SK-N-SH (cell line): ENCODE measurements around the gene BIRC3. TPM values are rescaled to one million over a fixed set of nuclear protein-coding genes. Genes with fewer than 3 reads are reported as not detected.

ENCODE experiments used
- CTCF ChIA-PET: fragments of 300-600, 350-600 bp; formaldehyde crosslinking; extraction: SDS; loops from one replicate; lab custom pipeline; 2021; lab: Yijun Ruan, JAX
- POLR2A ChIA-PET: fragments of 350-600 bp; sonication (Branson Sonifier 250); formaldehyde crosslinking; extraction: SDS; loops from one replicate; lab custom pipeline; 2020; ENCODE audit warnings: antibody characterized with exemption, inconsistent platforms; lab: Yijun Ruan, JAX
- DNase-seq: peaks from one replicate; pipeline ENCODE4 v3.0.0; 2012
- H2AFZ ChIP-seq: fragments of 200-600 bp; sonication (generic); 2 replicates; pipeline ENCODE4 v1.8.1; 2016; ENCODE audit warnings: antibody characterized with exemption, mild to moderate bottlenecking, low read depth
- H3F3A ChIP-seq: fragments of 200-600 bp; sonication (generic); replicated peaks from 2 replicates; pipeline ENCODE3; 2016; ENCODE audit warnings: antibody characterized with exemption, mild to moderate bottlenecking; ENCODE audit not compliant: insufficient read depth
- H3K27ac ChIP-seq, 2 experiments: fragments of 200-500 bp in 1 of 2; fragments of 200-600 bp in 1 of 2; sonication (Bioruptor generic) in 1 of 2; sonication (generic), shearing (Covaris generic) in 1 of 2; 2 replicates each; pipeline versions ENCODE4 v1.5.1 to v1.6.1; 2014 to 2016; ENCODE audit warnings: low read depth in 2 of 2, inconsistent platforms in 1 of 2, low read length in 1 of 2, mild to moderate bottlenecking in 1 of 2, mixed read lengths in 1 of 2
- H3K27me3 ChIP-seq: fragments of 200-600 bp; sonication (generic), shearing (Covaris generic); 2 replicates; pipeline ENCODE4 v1.6.1; 2016; ENCODE audit warnings: mixed run types; ENCODE audit not compliant: insufficient read depth
- H3K36me3 ChIP-seq, 2 experiments: fragments of 200-500 bp in 1 of 2; fragments of 200-600 bp in 1 of 2; sonication (Bioruptor generic) in 1 of 2; sonication (generic) in 1 of 2; replicated peaks in 1 of 2; 2 replicates each; pipeline versions ENCODE3 to v1.5.1; 2014 to 2016; ENCODE audit warnings: low read length in 1 of 2, mild to moderate bottlenecking in 1 of 2; ENCODE audit not compliant: insufficient read depth in 2 of 2, control insufficient read depth in 1 of 2
- H3K4me1 ChIP-seq, 2 experiments: fragments of 200-500 bp in 1 of 2; fragments of 200-600 bp in 1 of 2; sonication (Bioruptor generic) in 1 of 2; sonication (generic), shearing (Covaris generic) in 1 of 2; 2 replicates each; pipeline versions ENCODE4 v1.5.1 to v1.6.1; 2014 to 2016; ENCODE audit warnings: low read depth in 1 of 2, low read length in 1 of 2, mixed run types in 1 of 2; ENCODE audit not compliant: insufficient read depth in 2 of 2, control insufficient read depth in 1 of 2
- H3K4me2 ChIP-seq: fragments of 200-600 bp; sonication (generic), shearing (Covaris generic); 2 replicates; pipeline ENCODE4 v1.6.1; 2017; ENCODE audit warnings: mixed run types
- H3K4me3 ChIP-seq, 2 experiments: fragments of 200-500 bp in 1 of 2; fragments of 200-600 bp in 1 of 2; sonication (Bioruptor generic) in 1 of 2; sonication (generic), shearing (Covaris generic) in 1 of 2; 2 replicates each; pipeline versions ENCODE4 v1.5.1 to v1.8.1; 2014 to 2016; ENCODE audit warnings: low read depth in 2 of 2, inconsistent platforms in 1 of 2, low read length in 1 of 2, mild to moderate bottlenecking in 1 of 2, mixed read lengths in 1 of 2, moderate library complexity in 1 of 2
- H3K79me2 ChIP-seq: fragments of 200-600 bp; sonication (generic); 2 replicates; pipeline ENCODE4 v1.8.1; 2017; ENCODE audit warnings: mild to moderate bottlenecking; ENCODE audit not compliant: insufficient read depth
- H3K9ac ChIP-seq: fragments of 200-600 bp; sonication (generic); 2 replicates; pipeline ENCODE4 v1.6.1; 2017; ENCODE audit warnings: mixed run types
- H3K9me2 ChIP-seq: fragments of 200-600 bp; sonication (generic); 2 replicates; pipeline ENCODE4 v1.6.1; 2017; ENCODE audit warnings: mixed run types
- H3K9me3 ChIP-seq: fragments of 200-600 bp; sonication (generic); 2 replicates; pipeline ENCODE4 v1.6.1; 2017; ENCODE audit warnings: mixed run types, mild to moderate bottlenecking, moderate library complexity
- H4K20me1 ChIP-seq: fragments of 200-600 bp; sonication (generic); 2 replicates; pipeline ENCODE4 v1.6.1; 2017; ENCODE audit warnings: mild to moderate bottlenecking, mixed run types; ENCODE audit not compliant: insufficient read depth
- FOSL2 ChIP-seq: IDR thresholded peaks from 2 replicates; pipeline ENCODE4 v1.4.0; 2012; ENCODE audit warnings: low read depth, mild to moderate bottlenecking, moderate library complexity, borderline replicate concordance
- GABPA ChIP-seq: IDR thresholded peaks from 2 replicates; pipeline ENCODE4 v1.4.0; 2012; ENCODE audit warnings: low read depth, mild to moderate bottlenecking
- GATA2 ChIP-seq: sonication (generic); formaldehyde crosslinking; IDR thresholded peaks from 2 replicates; pipeline ENCODE4 v1.5.0; 2020; ENCODE audit warnings: mild to moderate bottlenecking, missing genetic modification reagents
- MEF2A ChIP-seq: IDR thresholded peaks from 2 replicates; pipeline ENCODE4 v1.4.0; 2012; ENCODE audit warnings: low read depth, borderline replicate concordance
- RAD21 ChIP-seq: IDR thresholded peaks from 2 replicates; pipeline ENCODE4 v1.6.1; 2012; ENCODE audit warnings: mild to moderate bottlenecking, low read length
- RCOR1 ChIP-seq: fragments of 150-350 bp; IDR thresholded peaks from 2 replicates; pipeline ENCODE4 v1.6.1; 2017; ENCODE audit warnings: antibody characterized with exemption, low read length
- TCF12 ChIP-seq: IDR thresholded peaks from 2 replicates; pipeline ENCODE4 v1.4.0; 2012
- TEAD4 ChIP-seq: IDR thresholded peaks from 2 replicates; pipeline ENCODE4 v1.4.0; 2012; ENCODE audit warnings: mild to moderate bottlenecking, borderline replicate concordance; ENCODE audit not compliant: insufficient read depth
- YY1 ChIP-seq: IDR thresholded peaks from 2 replicates; pipeline ENCODE4 v1.4.0; 2012; ENCODE audit warnings: low read depth, mild to moderate bottlenecking
- WGBS: methylation state at CpG from one replicate; pipeline ENCODE4 v1.1.6; 2017; ENCODE audit warnings: low lambda C conversion rate; 5-methylcytosine and 5-hydroxymethylcytosine counted together
- polyA plus RNA-seq, 3 experiments: library from polyadenylated mRNA; depleted of rRNA; stranded (reverse); fragments of >200 nt; gene quantifications; 2 replicates each; pipeline ENCODE4 v1.2.3, GENCODE V29; 2012
- TF ChIP-seq, protein P1 (sequence below): IDR thresholded peaks from 2 replicates; pipeline ENCODE4 v1.6.1; 2012; ENCODE audit warnings: mild to moderate bottlenecking, low read depth, low read length, moderate library complexity
- TF ChIP-seq, protein P2 (sequence below): IDR thresholded peaks from 2 replicates; pipeline ENCODE4 v1.4.0; 2012; ENCODE audit warnings: low read depth, borderline replicate concordance
- TF ChIP-seq, protein P3 (sequence below): IDR thresholded peaks from 2 replicates; pipeline ENCODE4; 2012
- TF ChIP-seq, protein P4 (sequence below): IDR thresholded peaks from 2 replicates; pipeline ENCODE4 v1.4.0; 2012; ENCODE audit warnings: low read depth, borderline replicate concordance
- TF ChIP-seq, protein P5 (sequence below): fragments of 200-600 bp; sonication (generic); IDR thresholded peaks from 2 replicates; pipeline ENCODE4 v1.6.1; 2017; ENCODE audit warnings: antibody characterized with exemption, mild to moderate bottlenecking, moderate library complexity

The BIRC3 gene
- polyA plus RNA-seq, 1 of the 3 experiments (the other 2 are of a cell fraction): 0.46 TPM

DNA sequence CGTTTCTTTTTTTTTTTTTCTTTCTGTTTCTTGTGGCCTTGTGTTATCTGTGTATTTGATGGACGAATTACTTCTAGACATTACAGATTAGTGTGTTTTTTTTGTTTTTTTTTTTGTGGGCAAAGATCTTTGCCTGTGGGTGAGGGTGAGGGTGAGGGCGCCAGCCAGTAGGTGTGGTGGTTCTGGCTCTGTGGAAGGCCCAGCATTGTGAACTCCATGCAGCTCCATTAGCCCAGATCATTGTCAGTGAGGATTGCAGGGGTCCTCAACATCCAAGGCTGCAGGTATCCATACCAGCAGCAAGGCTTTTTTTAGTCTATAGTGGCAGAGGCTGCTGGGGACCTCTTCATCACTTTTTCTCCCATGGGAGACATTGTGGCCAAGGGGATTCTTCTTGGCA lies 43.4 kb downstream of the BIRC3 start:
- H3K4me1 ChIP-seq: peaks cover 0 to 5% of the 10 kb centered on the region in 2 experiments; a peak in 2 of 4 replicates
- H3K4me3 ChIP-seq: no peak overlapping the region
- H3K79me2 ChIP-seq: peaks cover 87% of the 10 kb centered on the region
- H3K27ac ChIP-seq: no peak overlapping the region
- H3K9me2 ChIP-seq: no peaks in the 10 kb centered on the region
- peaks cover 14% of the 10 kb centered on the region for H4K20me1 ChIP-seq
- no peak overlapping the region for H3K9ac ChIP-seq
- TF ChIP-seq TCF12 (no peak), FOSL2 (no peak), RAD21 (no peak), RCOR1 (no peak), YY1 (no peak), GATA2 (CRISPR knock-in tag) (no peak), TEAD4 (no peak), MEF2A (no peak), GABPA (no peak)
- TF ChIP-seq, protein P1, sequence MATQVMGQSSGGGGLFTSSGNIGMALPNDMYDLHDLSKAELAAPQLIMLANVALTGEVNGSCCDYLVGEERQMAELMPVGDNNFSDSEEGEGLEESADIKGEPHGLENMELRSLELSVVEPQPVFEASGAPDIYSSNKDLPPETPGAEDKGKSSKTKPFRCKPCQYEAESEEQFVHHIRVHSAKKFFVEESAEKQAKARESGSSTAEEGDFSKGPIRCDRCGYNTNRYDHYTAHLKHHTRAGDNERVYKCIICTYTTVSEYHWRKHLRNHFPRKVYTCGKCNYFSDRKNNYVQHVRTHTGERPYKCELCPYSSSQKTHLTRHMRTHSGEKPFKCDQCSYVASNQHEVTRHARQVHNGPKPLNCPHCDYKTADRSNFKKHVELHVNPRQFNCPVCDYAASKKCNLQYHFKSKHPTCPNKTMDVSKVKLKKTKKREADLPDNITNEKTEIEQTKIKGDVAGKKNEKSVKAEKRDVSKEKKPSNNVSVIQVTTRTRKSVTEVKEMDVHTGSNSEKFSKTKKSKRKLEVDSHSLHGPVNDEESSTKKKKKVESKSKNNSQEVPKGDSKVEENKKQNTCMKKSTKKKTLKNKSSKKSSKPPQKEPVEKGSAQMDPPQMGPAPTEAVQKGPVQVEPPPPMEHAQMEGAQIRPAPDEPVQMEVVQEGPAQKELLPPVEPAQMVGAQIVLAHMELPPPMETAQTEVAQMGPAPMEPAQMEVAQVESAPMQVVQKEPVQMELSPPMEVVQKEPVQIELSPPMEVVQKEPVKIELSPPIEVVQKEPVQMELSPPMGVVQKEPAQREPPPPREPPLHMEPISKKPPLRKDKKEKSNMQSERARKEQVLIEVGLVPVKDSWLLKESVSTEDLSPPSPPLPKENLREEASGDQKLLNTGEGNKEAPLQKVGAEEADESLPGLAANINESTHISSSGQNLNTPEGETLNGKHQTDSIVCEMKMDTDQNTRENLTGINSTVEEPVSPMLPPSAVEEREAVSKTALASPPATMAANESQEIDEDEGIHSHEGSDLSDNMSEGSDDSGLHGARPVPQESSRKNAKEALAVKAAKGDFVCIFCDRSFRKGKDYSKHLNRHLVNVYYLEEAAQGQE: no peak
- TF ChIP-seq, protein P2, sequence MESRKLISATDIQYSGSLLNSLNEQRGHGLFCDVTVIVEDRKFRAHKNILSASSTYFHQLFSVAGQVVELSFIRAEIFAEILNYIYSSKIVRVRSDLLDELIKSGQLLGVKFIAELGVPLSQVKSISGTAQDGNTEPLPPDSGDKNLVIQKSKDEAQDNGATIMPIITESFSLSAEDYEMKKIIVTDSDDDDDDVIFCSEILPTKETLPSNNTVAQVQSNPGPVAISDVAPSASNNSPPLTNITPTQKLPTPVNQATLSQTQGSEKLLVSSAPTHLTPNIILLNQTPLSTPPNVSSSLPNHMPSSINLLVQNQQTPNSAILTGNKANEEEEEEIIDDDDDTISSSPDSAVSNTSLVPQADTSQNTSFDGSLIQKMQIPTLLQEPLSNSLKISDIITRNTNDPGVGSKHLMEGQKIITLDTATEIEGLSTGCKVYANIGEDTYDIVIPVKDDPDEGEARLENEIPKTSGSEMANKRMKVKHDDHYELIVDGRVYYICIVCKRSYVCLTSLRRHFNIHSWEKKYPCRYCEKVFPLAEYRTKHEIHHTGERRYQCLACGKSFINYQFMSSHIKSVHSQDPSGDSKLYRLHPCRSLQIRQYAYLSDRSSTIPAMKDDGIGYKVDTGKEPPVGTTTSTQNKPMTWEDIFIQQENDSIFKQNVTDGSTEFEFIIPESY: no peak
- TF ChIP-seq, protein P3, sequence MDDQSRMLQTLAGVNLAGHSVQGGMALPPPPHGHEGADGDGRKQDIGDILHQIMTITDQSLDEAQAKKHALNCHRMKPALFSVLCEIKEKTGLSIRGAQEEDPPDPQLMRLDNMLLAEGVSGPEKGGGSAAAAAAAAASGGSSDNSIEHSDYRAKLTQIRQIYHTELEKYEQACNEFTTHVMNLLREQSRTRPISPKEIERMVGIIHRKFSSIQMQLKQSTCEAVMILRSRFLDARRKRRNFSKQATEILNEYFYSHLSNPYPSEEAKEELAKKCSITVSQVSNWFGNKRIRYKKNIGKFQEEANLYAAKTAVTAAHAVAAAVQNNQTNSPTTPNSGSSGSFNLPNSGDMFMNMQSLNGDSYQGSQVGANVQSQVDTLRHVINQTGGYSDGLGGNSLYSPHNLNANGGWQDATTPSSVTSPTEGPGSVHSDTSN: no peak
- TF ChIP-seq, protein P4, sequence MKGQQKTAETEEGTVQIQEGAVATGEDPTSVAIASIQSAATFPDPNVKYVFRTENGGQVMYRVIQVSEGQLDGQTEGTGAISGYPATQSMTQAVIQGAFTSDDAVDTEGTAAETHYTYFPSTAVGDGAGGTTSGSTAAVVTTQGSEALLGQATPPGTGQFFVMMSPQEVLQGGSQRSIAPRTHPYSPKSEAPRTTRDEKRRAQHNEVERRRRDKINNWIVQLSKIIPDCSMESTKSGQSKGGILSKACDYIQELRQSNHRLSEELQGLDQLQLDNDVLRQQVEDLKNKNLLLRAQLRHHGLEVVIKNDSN: no peak
- TF ChIP-seq, protein P5, sequence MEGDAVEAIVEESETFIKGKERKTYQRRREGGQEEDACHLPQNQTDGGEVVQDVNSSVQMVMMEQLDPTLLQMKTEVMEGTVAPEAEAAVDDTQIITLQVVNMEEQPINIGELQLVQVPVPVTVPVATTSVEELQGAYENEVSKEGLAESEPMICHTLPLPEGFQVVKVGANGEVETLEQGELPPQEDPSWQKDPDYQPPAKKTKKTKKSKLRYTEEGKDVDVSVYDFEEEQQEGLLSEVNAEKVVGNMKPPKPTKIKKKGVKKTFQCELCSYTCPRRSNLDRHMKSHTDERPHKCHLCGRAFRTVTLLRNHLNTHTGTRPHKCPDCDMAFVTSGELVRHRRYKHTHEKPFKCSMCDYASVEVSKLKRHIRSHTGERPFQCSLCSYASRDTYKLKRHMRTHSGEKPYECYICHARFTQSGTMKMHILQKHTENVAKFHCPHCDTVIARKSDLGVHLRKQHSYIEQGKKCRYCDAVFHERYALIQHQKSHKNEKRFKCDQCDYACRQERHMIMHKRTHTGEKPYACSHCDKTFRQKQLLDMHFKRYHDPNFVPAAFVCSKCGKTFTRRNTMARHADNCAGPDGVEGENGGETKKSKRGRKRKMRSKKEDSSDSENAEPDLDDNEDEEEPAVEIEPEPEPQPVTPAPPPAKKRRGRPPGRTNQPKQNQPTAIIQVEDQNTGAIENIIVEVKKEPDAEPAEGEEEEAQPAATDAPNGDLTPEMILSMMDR: no peak
- no peak overlapping the region for H2AFZ ChIP-seq
- ChIA-PET CTCF (interaction anchor here (2.1 kb wide), 1 partner anchor 19 kb away, joined by 8 read pairs; no protein-coding TSS in a partner anchor), POLR2A (no interaction called here)
- no peaks in the 10 kb centered on the region for H3K27me3 ChIP-seq
- H3K36me3 ChIP-seq: peaks cover 61 to 86% of the 10 kb centered on the region in 2 experiments
- H3K9me3 ChIP-seq: peaks cover 6% of the 10 kb centered on the region; the same call in 1 of the 2 replicates
- WGBS: 91% methylated on average over 3 of the region's 3 CpGs
- peaks cover 12% of the 10 kb centered on the region for H3F3A ChIP-seq
- DNase-seq: no peak
- H3K4me2 ChIP-seq: no peak overlapping the region
